ENCODE data around the gene CEP170.
A peak's percentile ranks its signal among the peaks of the same experiment; 100 is the strongest.

CEP170 gene

DNA sequence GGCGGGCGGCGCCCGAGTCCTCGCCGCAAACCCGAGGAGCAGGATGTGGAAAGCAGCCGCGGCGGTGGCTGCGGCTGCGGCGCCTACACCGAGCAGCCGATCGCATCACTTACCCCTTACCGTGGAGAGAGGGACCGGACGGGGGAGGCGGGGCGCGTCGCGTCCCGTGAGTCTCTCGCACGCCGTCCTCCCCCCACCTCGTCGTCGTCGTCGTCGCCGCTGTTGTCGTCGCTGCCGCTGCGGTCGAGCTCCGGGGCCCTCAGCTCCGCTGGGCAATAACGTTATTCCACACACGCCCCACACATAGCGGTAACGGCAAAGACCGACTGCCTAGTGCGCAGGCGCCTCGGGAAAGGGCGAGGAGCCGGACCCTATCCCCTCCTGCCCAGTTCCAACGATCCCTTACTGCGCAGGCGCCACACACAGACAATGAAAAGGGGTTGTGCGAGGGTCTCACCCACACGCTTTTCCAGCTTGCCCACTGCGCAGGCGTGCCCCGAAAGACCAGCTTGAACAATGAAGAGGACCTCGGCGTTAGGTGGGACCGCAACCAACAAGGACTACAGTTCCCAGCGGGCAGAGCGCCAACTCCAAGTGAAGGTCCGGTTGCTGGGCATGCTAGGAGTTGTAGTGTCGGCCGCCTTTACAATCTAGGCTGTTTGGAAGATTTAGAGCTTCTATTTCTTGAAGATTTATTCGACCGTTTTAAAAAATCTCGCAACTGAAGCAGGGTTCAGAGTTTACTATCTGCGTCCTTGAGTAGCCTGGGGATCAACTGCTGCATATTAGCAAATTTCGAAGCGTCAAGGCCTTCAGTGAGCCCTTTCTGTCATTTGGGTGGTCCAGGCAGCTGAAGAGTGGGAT, at the start of gene CEP170:
TSS of gene CEP170 (minus strand) at position 355 of the 864 bp plus-strand sequence. CDS start 30,001 bp downstream, outside the sequence.
- peak; percentile 98 for DNase-seq (ENCODE audit: low spot score)

DNA sequence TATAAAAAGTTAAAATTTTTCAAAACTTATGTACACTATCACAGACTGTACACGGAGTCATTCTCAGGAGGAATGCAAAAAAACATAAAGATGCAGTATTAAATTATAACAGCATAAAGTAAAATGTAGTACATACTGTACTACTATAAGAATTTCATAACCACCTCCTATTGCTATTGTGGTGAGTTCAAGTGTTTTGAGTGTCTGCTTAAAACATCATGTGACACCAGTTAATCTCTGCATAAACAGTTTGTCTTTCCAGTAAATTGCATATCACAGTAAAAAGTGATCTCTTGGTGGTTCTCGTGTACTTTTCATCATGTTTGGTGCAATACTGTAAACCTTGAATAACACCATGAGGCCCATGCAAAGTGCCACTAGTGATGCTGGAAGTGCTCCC, 46.0 kb upstream of the CEP170 start:
- no peak for DNase-seq (ENCODE audit: low spot score)

DNA sequence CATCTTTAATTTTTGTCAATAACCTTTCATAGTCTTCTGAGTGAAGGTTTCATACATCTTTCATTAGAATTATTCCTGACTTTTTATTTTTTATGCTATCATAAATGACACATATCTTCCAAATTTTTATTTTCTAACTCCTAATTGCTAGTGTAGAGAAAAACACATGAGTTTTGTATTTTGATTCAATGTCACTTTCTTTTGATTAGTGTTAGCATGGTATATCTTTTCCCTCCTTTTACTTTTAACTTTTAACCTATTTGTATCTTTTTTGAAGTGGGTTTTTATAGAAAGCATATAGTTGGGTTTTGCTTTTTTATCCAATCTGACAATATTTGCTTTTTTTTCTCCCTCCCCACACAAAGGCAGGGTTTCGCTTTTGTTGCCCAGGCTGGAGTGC, 44.0 kb upstream of the CEP170 start:
- no peak for DNase-seq (ENCODE audit: low spot score)

DNA sequence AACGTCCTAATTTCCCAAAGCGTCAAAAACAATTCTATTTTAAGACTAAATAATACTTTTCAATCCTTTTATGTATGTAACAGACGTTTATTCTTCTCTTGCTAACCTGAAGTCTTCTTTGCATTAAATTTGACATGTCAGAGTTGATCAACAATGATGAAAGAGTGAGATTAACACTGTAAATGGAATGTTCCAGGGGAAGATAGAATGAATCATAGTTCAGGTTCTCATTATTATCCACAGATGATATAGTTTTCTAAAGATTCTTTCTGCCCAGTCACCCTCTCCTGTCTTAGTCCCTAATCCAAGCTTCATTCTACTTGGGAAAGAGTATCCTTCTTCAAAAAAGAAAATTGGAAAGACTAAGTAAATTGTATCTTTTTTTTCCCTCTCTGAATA, 39.6 kb upstream of the CEP170 start:
- DNase-seq (ENCODE audit: low spot score), result no peak

DNA sequence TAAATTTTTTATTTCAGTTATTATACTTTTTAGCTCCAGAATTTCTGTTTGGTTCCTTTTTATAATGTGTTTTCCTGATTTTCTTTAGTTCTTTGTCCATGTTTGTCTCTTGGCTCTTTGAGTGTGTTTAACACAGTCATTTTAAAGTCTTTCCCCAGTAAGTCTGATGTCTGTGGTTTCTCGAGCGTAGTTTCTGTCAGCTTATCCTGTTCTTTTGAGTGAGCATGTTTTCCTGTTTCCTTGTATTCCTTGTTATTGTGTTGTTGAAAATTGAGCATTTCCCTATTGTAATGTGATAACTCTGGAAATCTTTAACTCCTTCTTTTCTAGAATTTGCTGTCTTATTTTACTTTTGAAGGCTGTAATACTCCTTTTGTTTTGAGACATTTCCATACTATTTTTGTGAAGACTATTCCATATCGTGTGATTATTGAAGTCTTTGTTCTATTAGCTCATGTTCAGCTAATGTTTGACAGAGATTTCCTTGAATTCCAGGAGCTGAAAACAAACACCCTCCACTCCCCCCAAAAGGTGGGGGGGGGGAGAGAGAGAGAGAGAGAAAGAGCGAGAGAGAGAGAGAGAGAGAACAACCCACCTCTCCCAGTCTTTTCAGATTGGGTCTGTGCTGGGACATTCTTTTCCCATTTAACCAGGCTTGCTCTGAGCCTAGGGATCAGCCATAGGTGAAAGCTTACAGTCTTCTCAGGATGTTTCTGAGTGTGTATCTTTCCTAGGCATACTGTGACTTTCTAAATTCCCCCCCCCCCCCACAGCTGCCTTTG, 39.1 kb upstream of the CEP170 start:
- DNase-seq (ENCODE audit: low spot score), result no peak

DNA sequence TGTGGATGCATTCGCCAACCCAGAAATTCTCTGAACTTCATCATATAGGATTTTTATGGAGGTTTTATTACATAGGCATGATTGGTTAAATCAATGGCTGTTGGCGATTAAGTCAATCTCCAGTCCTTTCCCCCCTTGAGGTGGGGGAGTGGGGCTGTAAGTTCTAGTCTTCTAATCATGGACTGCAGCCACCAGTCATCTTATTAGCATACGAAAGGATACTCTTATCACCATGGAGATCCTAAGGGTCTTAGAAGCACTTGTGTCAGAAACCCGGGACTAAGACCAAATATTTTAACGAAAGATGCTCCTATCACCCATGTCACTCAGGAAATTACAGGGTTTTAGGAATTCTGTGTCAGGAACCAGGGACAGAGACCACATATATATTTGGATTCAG, 37.0 kb upstream of the CEP170 start:
- DNase-seq (ENCODE audit: low spot score), result no peak

DNA sequence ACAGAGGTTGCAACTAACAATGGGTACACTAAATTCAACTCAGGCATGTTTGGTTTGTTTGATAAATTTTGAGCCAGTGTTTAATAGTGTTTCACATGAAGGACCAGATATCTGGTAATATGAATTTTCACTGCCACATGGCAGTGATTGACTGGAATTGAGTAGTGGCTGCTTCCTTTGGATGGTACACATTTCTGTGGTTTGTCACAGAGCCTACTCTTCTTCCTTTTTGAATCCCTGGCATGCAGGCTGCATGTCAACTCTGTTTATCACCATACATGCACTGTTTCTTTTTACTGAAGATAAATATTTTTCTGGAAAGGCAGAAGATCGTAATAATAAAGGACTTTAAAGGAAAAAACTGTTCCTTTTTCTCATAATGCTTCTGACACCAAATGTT, 36.2 kb upstream of the CEP170 start:
- no peak for DNase-seq (ENCODE audit: low spot score)

DNA sequence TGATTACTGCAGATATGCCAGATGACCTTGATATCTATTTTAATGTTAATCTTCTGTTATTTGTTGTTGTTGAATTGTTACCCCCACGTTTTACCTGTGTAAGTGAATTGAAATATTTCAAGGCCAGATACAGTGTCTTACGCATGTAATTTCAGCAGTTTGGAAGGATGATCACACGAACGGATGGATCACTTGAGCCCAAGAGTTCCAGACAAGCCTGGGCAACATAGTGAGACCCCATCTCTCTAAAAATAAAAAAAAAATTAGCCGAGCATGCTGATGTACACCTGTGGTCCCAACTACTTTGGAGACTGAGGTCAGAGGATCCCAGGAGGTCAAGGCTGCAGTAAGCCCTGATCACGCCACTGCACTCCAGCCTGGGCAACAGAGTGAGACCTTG, 33.0 kb upstream of the CEP170 start:
- no peak for DNase-seq (ENCODE audit: low spot score)

DNA sequence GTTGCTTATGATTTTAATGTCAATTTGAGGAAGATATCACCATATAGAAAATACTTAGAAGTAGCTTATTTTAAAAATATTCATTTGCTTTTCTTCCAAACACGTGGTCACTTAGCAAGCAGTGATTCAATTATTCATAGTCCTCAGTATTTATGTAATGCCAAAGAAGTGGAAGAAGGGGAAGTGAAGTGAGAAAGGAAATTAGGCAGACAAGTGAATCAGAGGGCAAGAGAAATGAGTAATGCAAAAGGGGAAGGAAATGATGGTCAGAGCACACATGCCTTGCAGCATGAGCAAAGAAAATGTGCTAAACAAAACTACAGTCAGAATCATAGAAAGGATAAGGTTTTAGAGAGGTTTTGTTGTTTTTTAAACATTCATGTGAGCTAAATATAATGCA, 32.6 kb upstream of the CEP170 start:
- DNase-seq (ENCODE audit: low spot score), result peak; percentile 83

DNA sequence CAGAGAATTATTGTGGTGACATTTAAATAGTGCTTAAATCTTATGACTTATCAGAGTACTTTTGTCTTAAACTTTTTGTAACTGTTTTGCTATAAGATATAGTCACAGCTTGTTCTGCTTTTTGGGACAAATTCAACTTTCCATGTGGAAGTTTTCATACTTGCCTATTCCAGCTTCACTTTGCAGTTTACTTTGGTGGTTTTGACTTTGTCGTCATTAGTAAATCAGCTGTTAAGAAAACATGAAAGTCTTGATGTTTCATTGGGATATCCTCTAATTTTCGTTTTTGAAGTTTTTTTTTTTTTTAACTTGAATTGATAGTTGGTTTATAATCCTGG, 32.0 kb upstream of the CEP170 start:
- DNase-seq (ENCODE audit: low spot score), result no peak

DNA sequence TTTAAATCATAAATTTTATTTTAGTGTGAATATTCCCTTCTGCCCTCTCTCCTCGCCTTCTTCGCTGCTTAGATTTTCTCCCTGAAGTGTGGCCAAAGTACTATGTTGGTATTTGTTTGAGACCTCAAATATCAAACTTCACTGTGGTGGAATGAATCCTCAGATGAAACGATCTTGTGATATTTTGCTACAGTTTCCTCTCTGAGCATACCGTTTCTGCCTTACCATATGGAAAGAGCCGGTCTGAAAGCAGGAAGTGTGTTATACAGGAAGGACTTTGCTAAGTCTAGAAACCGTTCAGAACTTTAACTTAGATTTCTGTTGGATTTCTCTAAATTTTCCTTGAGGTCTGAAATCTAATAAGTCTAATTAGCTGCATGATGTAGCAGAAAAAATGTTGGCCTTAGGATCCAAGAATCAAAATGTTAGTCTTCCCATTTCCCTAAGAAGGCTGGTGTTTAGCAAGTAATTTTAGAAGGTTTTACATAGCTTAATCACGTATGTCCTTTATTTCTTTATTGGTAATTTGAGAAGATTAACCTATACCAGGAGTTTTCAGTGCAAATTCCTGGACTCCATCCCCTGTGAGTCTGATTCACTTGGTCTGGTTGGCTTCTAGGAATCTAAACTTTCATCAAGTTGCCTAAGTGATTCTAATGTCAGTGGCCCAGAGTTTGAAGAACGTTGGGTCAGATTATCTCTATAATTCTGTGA, 31.5 kb upstream of the CEP170 start:
- peak; percentile 47 for DNase-seq (ENCODE audit: low spot score)

DNA sequence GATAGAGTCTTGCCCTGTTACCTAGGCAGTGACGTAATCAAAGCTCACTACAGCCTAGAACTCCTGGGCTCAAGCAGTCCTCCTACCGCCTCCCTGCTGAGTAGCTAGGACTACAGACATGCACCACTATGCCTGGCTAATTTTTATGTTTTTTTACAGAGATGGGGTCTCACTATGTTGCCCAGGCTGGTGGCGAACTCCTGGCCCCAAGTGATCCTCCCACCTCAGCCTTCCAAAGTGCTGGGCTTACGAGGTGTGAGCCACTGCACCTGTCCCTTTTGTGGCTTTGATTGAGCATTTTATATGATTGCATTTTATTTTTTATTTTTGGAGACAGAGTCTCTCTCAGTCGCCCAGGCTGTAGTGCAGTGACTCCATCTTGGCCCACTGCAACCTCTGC, 26.6 kb upstream of the CEP170 start:
- DNase-seq (ENCODE audit: low spot score), result no peak

DNA sequence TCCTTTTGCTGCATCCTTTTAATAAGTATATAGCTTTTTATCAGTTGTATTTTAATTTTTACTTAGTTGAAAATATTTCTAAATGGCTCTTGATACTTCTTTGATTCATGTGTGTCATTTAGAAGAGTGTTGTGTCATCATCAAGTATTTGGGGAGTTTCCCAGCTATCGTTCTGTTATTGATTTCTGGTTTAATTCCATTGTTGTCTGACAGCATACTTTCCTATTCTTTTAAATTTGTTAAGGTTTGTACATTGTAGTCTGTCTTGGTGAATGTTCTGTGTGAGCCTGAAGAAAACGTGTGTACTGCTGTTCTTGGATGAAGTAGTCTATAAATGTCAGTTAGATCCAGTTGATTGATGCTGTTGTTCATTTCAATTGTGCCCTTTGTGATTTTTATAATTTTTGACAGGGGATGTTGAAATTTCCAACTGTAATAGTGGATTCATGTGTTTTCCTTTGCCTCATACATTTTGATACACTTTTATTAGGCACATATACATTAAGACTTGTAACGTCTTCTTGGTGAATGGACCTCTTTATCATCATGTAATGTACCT, 25.6 kb upstream of the CEP170 start:
- no peak for DNase-seq (ENCODE audit: low spot score)

DNA sequence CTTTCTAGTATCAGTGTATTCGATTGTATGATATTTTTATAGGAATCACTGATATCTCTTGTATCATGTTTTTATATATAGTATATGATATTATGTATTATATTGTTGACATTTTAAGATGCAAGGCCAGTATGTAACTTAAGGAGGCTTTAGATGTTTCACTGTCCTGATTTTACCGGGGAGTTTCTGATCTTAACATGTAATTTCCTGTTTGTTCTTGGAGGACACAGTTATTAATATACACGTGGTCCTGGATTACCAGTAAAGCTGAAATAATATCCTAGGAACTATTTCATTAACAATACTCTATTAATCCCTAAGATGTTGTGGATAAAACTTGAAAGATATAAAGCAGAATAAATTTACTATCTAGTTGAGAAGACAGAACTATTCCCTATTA, 20.2 kb upstream of the CEP170 start:
- no peak for DNase-seq (ENCODE audit: low spot score)

DNA sequence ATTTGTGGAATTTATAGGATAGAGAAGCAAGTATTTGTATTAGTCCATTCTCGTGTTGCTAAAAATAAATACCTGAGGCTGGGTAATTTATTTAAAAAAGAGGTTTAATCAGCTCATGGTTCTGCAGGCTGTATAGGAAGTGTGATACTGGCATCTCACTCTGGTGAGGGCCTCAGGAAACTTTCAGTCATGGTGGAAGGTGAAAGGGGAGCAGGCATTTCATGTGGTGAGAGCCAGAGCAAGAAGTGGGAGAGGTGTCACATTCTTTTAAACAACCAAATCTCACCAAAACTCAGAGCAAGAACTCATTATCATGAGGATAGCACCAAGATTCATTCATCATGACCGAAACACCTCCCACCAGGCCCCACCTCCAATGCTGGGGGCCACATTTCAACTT, 18.9 kb upstream of the CEP170 start:
- DNase-seq (ENCODE audit: low spot score), result no peak

DNA sequence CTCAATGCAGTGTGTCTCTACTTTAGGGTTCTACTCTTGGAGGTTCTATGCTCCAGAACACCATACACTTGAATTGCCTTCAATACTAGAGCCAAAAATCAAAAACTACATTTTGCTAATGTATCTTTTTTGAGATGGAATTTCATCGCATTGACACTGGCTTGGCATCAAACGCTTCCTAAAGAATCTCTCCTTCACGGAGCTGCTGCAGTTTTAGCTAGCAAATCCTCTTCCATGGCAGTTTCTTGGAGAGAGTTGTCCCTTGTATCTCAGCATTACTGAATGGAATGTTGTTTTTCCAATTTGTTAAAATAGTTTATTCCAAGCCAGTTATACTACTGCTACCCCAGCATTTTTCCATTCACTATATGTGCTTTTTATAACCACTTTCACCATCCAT, 18.4 kb upstream of the CEP170 start:
- no peak for DNase-seq (ENCODE audit: low spot score)

DNA sequence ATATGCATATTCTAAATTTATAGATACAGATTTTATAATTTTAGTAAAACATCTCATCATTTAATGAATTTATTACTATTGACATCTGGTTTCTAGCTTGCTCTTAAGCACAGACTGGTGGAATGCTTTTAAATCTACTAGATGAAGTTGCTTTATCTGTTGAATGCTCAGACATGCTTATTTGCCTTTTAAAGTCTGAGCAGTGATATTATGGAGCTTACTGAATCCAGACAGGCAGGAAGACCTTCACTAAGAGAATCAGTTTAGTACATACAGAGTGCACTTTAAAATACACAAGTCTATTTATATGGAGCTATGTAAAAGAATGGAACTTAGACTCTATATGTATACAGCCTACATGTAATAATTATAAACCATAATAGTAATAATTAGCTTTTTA, 17.3 kb upstream of the CEP170 start:
- DNase-seq (ENCODE audit: low spot score), result no peak

DNA sequence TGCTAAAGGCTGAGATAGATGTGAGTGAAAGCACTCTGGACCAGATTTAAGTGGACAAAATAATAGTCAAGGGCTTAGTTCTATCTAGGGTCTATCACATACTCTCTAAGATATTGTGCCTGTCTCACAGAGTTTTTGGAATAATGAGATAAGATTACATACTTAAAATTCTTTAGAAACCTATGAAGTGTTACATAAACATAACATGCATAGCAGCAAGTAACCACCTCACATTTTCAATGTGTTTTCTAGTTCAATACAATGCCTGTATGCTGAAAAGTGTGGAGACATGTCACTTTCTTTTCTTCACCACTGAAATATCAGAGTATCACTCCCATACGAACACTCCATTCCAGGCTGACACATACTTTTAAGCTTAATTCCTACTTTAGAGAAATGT, 16.9 kb upstream of the CEP170 start:
- DNase-seq (ENCODE audit: low spot score), result no peak

DNA sequence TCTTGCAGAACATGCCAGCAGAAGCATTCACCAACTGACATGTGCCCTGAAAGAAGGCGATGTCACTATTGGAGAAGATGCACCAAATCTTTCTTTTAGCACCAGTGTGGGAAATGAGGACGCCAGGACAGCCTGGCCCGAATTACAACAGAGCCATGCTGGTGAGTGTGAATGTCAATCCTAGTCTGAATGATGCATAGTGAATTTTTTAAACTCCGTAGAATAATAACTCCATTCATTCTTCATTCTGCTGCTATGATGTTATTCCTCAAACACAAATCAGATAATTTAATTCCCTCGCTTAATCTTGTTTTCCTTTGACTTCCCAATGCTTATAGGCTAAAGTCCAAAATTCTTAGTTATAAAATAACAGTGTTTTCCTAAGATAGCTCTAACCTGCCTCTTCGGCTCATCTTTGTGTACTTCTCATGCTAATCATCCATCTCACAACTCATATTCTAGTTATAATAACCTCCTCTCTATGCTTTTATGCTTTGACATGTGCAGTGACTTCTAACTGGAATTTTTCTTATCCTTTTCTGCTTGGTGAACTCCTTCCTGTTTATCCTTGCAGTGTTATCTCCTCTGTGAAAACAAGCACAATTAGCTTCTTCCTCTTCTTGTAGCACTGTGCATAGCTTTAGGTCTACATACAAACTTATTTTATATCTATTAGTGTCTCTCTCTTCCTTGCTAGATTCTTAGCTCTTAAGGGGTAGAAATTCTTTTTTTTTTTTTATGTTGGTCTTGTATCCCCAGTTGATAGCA, 15.2 kb upstream of the CEP170 start:
- DNase-seq (ENCODE audit: low spot score), result no peak

DNA sequence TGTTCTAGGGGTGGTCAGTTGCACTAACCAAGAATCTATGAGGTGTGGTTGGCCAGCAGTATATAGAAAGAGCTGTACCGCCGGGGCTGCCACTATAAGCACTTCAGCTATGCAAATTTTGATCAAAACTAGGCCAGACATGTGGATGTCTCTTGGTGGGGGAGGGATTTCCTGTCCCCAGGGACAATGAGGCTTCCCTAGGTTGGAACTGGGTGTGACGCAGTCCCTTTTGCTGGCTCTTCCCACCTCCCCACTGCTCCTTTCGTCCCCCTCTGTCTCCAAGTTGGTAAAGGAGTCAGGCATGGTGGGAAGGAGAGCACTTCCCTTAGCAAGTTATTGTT, 14.3 kb upstream of the CEP170 start:
- DNase-seq (ENCODE audit: low spot score), result no peak

DNA sequence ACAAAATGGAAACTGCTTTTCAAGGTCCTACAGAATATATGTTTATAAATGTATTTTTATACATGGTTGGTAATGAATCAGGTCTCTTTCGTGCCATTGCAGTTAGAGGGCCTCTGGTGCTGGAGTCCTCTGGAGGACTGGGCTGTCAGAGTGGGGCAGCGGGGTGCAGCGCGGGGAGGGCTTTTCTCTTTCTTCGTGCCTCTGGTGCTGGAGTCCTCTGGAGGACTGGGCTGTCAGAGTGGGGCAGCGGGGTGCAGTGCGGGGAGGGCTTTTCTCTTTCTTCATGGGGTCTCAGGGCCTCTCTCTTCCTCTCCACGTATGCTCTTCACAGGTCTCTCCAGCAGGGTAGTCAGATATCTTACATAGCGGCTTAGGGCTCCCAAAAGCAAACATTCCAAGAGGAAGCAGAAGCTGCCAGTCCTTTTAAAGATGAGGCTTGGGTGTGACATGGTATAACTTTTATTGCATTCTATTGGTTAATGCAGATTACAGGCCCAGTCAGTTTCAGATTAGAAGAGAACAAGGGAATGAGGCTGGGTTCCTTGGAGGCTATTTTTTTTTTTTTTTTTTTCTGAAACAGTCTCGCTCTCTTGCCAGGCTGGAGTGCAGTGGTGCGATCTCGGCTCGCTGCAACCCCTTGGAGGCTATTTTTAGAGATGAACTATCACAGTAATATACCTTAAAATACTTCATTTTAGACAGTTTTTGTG, 13.8 kb upstream of the CEP170 start:
- no peak for DNase-seq (ENCODE audit: low spot score)
